ENCODE results near the gene RXFP4.

The RXFP4 gene

DNA sequence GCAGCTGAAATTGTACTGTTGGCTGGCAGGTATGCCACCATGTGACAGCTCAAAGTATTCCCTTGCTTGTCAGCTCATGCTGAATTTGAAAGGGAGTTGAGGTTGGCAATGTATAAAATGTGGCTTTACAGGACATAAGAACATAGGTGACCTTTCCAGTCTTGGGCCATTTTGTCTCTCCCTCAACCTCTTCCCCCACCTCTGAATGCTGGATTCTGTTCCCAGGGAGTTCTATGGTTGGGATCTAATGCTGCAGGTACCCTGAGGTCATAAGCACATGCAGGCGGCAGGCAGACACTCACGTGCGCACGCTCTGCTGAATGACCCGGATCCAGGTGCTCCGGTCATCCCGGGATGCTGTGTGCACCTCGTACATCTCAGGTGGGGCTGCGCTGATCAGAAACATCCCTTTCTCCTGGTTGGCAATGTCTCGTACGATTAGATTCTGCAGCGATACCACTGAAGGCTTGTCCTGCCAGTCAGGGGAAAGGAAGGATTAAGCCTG is 16.0 kb downstream of the RXFP4 start:
- no peak overlapping the region for H3K4me3 ChIP-seq (replicated peaks; ENCODE audit: low read depth, low read length)
- no peaks in the 10 kb centered on the region for H3K27me3 ChIP-seq (replicated peaks; ENCODE audit: control insufficient read depth, insufficient read depth, low read length)
- H3K36me3 ChIP-seq (ENCODE audit: control insufficient read depth, insufficient read depth, low read length) = peaks cover 34% of the 10 kb centered on the region
- no peak for DNase-seq (ENCODE audit: extremely low read depth, insufficient read length)
- TF ChIP-seq, protein P1, sequence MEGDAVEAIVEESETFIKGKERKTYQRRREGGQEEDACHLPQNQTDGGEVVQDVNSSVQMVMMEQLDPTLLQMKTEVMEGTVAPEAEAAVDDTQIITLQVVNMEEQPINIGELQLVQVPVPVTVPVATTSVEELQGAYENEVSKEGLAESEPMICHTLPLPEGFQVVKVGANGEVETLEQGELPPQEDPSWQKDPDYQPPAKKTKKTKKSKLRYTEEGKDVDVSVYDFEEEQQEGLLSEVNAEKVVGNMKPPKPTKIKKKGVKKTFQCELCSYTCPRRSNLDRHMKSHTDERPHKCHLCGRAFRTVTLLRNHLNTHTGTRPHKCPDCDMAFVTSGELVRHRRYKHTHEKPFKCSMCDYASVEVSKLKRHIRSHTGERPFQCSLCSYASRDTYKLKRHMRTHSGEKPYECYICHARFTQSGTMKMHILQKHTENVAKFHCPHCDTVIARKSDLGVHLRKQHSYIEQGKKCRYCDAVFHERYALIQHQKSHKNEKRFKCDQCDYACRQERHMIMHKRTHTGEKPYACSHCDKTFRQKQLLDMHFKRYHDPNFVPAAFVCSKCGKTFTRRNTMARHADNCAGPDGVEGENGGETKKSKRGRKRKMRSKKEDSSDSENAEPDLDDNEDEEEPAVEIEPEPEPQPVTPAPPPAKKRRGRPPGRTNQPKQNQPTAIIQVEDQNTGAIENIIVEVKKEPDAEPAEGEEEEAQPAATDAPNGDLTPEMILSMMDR (IDR thresholded peaks at IDR 0.05; ENCODE audit: insufficient read depth, low read length, poor library complexity, severe bottlenecking) = no peak

DNA sequence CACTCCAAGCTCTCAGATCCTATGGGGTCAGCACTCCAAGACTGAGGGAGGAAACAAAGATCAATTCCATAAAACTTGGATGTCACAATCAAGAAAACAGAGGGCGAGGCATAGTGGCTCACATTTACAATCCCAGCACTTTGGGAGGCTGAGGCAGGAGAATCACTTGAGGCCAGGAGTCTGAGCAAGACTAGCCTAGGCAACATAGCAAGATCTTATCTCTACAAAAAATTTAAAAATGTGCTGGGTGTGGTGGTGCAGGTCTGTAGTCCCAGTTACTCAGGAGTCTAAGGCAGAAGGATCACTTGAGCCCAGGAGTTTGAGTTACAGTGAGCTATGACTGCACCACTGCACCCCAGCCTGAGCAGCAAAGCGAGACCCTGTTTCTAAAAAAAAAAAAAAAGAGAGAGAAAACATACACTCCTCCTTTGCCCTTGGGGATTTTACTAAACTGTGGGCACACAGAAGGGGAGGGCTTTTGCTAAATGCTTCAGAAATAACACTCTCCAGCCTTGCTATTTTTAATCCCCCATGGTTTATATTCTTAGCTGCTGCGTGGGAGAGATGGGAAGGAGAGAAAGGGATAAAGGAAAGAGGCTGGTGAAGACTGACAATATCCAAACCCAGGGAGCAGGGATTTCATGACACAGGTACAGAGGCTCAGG is 18.8 kb downstream of the RXFP4 start:
- Histone ChIP-seq H3K27me3 (replicated peaks; ENCODE audit: control insufficient read depth, insufficient read depth, low read length) (no peaks in the 10 kb centered on the region), H3K36me3 (ENCODE audit: control insufficient read depth, insufficient read depth, low read length) (peaks cover 37% of the 10 kb centered on the region), H3K4me3 (replicated peaks; ENCODE audit: low read depth, low read length) (no peak overlapping the region)
- no peak for DNase-seq (ENCODE audit: extremely low read depth, insufficient read length)
- TF ChIP-seq, protein P1 (IDR thresholded peaks at IDR 0.05; ENCODE audit: insufficient read depth, low read length, poor library complexity, severe bottlenecking) = no peak

DNA sequence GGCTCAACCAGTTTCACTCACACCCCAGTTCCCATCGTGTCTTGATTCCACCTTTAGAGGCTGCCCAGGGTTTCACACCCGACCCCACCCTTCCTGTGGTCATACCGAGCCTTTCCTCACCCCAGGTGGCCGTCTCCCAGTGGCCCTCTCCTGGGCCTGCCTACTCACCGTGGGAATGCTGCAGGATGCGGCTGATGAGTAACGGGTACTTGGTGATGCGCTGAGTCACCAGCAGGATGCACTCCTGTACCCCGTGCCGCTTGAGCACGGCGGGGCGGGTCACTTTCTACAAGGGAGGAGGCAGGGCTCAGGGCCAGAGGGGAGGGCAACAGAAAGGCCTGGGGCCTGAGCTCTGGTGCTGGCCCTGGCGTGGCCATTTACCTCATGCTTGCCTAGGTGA is 20.5 kb downstream of the RXFP4 start:
- no peak overlapping the region for H3K4me3 ChIP-seq (replicated peaks; ENCODE audit: low read depth, low read length)
- peaks cover 51% of the 10 kb centered on the region for H3K36me3 ChIP-seq (ENCODE audit: control insufficient read depth, insufficient read depth, low read length)
- DNase-seq (ENCODE audit: extremely low read depth, insufficient read length) = no peak
- TF ChIP-seq, protein P1 (IDR thresholded peaks at IDR 0.05; ENCODE audit: insufficient read depth, low read length, poor library complexity, severe bottlenecking) = peak; percentile 56
- no peaks in the 10 kb centered on the region for H3K27me3 ChIP-seq (replicated peaks; ENCODE audit: control insufficient read depth, insufficient read depth, low read length)

DNA sequence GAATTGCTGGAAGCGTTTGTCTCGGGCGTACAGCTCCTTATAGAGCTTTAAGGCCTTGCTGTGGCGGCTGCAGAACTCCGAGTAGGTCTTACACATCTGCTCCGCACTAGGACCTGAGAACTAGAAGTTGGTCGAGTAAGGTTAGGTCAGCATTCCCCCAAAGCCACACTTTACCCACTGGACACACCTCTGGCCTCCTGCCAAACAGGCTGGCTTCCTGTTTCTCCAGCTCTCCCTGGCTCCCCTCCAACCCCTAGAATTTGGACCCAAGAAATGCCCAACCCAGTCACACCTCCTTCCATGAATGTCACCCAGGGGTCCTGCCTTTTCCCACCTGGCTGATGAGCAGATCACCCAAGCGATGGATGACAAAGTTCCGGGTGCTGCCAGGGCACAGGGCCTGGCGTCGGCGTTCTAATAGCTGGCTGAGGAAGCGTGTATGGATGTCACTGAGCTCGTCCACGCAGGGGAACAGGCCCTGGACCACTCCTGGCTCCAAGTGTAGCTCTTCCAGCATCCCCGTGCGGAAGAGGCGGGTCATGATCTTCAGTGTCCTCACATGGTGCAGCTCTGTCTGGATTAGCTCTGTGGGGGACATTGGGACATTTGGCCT is 21.3 kb downstream of the RXFP4 start:
- Histone ChIP-seq H3K27me3 (replicated peaks; ENCODE audit: control insufficient read depth, insufficient read depth, low read length) (no peaks in the 10 kb centered on the region), H3K4me3 (replicated peaks; ENCODE audit: low read depth, low read length) (no peak overlapping the region), H3K36me3 (ENCODE audit: control insufficient read depth, insufficient read depth, low read length) (peaks cover 52% of the 10 kb centered on the region)
- no peak for DNase-seq (ENCODE audit: extremely low read depth, insufficient read length)
- TF ChIP-seq, protein P1 (IDR thresholded peaks at IDR 0.05; ENCODE audit: insufficient read depth, low read length, poor library complexity, severe bottlenecking) = no peak

DNA sequence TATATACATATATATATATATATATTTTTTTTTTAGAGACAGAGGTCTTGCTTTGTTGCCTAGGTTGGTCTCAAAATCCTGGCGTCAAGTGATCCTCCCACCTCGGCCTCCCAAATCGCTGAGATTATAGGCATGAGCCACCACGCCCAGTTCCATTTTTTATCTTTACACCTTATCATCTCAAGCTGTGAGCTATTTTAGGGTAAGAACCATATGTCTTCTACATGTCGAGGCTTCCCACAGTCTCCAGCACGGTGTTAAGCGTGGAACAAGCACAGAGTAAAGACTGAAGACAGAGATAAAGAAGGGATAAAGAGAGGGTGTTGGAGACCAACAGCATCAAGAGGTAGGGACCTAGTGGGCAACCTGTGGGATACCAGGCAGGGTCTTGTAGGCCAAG is 22.8 kb downstream of the RXFP4 start:
- TF ChIP-seq, protein P1 (IDR thresholded peaks at IDR 0.05; ENCODE audit: insufficient read depth, low read length, poor library complexity, severe bottlenecking) = no peak
- Histone ChIP-seq H3K27me3 (replicated peaks; ENCODE audit: control insufficient read depth, insufficient read depth, low read length) (no peaks in the 10 kb centered on the region), H3K4me3 (replicated peaks; ENCODE audit: low read depth, low read length) (no peak overlapping the region), H3K36me3 (ENCODE audit: control insufficient read depth, insufficient read depth, low read length) (peaks cover 59% of the 10 kb centered on the region)
- no peak for DNase-seq (ENCODE audit: extremely low read depth, insufficient read length)
